ENCODE measurements around the gene WWTR1.

GRCh38 chr3:149590691-149591441 is 67.0 kb downstream of the WWTR1 start:
- no peak for TF ChIP-seq CTCF (conservative IDR thresholded peaks at IDR 0.05 in 1 of 2, IDR thresholded peaks at IDR 0.05 in 1 of 2; ENCODE audit: extremely low read depth in 1 of 2, insufficient read depth in 1 of 2, low read depth in 1 of 2, low read length in 2 of 2)
- TF ChIP-seq EZH2 (IDR thresholded peaks at IDR 0.05; ENCODE audit: borderline replicate concordance, low read length): no peak

Data from mammary epithelial cell (primary cell).